GM12872 (cell line): Measurements from ENCODE around the gene SLC6A5.

Experiments used
- CTCF ChIP-seq: IDR thresholded peaks from 3 replicates; pipeline ENCODE4 v1.5.1; 2011; ENCODE audit warnings: low read depth, mild to moderate bottlenecking, low read length, moderate library complexity; ENCODE audit not compliant: insufficient read depth

SLC6A5 gene

DNA sequence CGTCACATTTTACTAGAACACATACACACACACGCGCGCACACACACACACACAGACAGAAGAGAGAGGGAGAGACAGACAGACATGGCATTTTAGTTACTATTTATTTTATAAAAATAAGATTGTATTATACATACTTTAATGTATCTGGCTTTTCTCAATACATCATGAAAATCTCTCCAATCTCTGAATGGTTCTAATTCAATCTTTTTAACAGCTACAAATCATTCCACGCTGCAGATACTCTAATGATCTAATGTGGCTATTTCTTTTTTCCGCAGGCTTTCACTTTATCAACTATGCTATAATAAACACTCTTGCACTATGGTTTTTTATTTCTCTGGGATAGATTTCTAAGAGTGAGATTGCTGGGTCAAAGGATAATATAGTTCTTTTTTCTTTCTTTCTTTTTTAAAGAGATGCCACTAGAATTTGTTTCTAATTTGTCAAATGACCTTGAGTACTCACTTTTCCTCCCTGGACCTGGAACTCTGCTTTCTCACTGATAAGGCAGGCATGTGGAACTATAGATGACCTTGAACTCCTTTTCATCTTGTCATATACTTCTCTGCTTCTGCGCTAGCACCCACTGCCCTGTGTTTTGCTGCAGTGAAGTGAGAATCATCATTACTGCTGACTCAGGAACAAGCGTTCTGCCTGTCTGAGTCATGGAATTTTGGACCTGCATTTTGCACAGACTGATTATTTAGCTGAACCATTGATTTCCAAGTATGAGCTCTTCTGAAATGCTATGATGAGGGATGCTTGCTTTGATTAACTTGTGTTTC lies 4.9 kb upstream of the SLC6A5 start:
- TF ChIP-seq CTCF: no peak

- TF ChIP-seq CTCF: no peak
These were observed 4.3 kb upstream of the SLC6A5 start for GRCh38 chr11:20595101-20595500.

DNA sequence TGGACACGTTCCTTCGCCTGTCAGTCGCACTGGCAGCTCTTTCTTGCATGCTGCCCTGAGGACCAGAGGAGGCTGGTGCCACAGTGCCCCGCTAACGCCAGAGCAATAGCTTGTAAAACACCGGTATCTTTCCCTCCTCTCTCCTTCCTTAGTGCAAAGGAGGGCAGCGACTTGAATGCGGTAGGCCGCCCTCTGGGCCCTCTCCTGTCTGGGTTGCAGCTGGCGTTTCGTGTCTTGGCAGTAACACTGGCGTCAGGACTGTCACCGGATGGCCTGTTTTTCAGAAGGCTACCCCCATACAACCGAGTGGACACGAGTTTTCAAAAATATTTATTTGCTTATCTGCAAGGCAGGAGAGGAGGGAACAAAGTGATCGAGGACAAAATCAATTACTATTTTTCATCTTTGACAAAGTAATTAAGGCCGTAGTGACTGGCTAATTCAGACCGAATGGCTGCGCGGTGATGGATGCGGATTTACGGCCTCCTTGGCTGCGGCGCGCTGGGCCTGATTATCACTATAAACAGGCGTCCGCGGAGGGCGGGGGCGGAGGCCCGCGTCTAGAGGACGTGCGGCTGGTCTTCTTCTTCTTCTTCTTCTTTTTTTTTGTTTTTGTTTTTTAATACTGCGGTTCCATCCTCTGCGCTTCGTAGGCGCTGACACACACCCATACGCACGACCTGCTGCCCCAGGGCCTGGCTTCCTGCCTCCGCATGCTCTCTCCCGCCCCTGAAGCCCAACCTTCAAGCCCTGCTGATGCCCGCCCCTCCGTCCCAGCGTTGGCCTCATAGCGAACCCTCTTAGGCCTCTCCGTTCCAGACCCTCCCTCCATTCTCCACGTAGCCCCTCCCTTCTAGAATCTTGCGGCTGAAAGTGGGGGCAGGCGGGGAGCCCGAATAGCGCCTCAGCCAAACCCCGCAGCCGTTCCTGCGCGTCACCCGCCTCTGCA lies 2.9 kb upstream of the SLC6A5 start:
- TF ChIP-seq CTCF: no peak

DNA sequence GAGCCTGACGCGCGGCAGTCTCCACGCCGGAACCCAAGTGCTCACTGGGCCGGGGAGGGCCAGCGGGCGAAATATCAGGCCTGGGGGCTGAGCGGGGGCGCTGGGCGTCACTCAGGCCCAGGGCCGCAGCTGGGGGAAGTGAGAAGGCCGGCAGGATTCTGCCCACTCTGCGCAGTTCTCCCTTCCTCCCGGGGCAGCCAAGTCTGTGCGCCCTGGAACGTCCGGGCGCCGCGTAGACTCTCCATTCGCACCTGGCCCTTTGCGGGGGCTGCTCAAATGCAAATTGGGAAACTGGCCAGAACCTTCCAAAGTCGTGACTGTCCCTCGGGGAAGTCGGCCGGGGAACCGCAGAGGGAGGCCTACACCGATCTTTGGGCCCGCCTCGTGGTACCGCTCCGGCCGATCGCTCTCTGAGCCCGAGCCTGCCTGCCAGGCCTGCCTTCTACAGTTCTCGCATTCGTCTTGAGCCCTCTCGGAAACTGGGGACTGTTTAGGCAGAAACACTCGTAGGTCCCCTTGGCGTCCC lies 2.2 kb upstream of the SLC6A5 start:
- TF ChIP-seq CTCF: no peak

DNA sequence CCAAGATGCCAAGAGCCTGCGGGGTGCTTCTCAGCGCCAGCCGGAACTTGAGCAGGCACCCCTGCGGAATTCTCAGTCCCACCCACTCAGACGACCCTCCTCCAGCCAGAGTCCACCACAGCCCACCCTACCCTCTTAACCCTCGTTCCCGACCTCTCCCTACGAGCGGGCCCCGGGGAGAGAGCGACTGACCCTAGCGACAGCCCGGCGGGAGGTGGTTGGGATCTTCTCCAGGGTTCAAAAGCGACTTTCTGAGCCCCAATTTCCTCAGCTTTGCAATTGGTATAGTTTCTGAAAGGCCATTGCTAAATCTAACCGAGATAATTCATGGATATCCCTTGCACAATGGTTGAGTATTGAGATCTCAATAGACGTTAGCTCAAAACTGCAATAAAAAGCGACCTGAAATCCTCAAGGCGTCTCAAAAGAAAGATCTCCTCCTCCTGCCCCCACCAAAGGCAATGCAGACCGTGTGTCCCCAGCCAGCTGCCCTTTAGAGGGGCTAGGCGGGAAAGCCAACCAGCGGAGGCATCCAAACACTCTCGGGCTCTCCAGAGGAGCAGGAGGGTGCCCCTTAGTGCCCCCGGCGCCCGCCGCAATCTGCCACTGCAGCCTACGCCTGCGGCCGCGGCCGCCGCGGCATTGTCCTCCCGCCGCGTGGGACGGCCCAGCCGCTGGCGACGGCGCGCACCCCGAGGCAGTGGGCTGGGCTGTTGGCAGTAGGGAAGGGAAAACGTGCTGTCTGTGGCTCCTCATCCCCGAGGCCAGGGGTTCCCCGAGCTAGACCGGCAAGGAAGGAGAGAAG lies 1.5 kb upstream of the SLC6A5 start:
- no peak for TF ChIP-seq CTCF

DNA sequence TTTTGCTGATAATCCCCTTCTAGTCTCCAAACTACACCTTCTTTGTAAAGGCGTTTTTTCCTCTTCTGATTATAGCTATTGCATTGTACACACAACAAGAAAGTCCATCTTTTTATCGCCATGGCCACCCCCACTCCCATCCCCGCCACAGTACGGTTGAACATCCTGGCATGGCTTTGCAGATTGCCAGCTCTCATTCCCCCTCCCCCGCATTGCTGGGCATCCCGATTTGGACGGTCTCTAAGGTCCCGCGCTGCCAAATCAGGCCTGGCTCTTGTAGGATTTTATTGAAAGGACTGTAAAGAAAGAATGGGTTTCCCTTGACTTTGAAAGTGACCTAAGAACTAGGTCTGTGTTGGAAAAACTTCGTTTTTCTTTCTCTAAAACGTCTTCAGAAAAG lies 916 bp upstream of the SLC6A5 start:
- TF ChIP-seq CTCF: no peak

- no peak for TF ChIP-seq CTCF
These were observed 575 bp downstream of the SLC6A5 start for GRCh38 chr11:20600020-20600346.
